Measurements from ENCODE around the gene MORN3. TPM values are rescaled to one million over a fixed set of nuclear protein-coding genes. Genes with fewer than 3 reads are reported as not detected.
"Not testable (repeated sequence)": the region's sequence is repeated elsewhere in the genome, so short reads cannot be mapped to it uniquely, and the experiment has no call there.

The MORN3 gene
- total and polyA plus RNA-seq, 7 donors, result 0.90 to 1.2 TPM; not detected in 5

DNA sequence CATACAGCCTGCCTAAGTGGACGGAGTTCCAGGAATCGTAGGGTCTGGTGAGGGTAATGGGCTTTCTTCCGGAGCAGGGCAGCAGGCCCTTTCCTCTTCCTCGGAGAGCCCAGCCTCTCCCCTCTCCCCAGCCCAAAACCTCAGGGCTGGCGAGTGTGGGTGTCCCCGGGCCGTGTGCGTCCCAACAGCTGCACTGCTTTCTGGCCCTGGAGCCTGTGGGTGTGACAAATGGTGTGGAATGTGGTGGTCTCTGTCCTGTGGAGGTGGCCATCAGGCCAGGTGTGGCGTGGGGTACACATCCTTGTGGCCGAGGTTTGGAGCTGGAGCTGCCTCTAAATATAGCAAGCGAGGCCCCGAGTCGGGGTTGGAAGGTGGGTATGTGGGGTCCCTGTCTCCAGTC, 34.6 kb downstream of the MORN3 start:
- Histone ChIP-seq H3K4me1 (peaks cover 0 to 33% (median 20%) of the 10 kb centered on the region in 4 donors), H3K4me3 (no peak overlapping the region), H3K9me3 (no peaks in the 10 kb centered on the region), H3K36me3 (no peaks in the 10 kb centered on the region), H3K27me3 (no peaks in the 10 kb centered on the region), H3K27ac (no peak overlapping the region)
- 72 to 91% methylated on average over 13 of the region's 13 CpGs for WGBS, 2 donors
- DNase-seq, result no peak
- intact Hi-C loops (cut with DNase I), result no loop called here
- TF ChIP-seq POLR2AphosphoS5 (IDR thresholded peaks at IDR 0.05), result no peak
- no peak for TF ChIP-seq POLR2A (IDR thresholded peaks at IDR 0.05)
- TF ChIP-seq EP300 (IDR thresholded peaks at IDR 0.05), result no peak
- TF ChIP-seq CTCF (IDR thresholded peaks at IDR 0.05), result no peak

GRCh38 chr12:121633833-121634196, 35.6 kb downstream of the MORN3 start:
- H3K27ac ChIP-seq, result not testable (repeated sequence)
- 94 to 98% methylated on average over 5 to 6 of the region's 11 CpGs for WGBS, 2 donors

DNA sequence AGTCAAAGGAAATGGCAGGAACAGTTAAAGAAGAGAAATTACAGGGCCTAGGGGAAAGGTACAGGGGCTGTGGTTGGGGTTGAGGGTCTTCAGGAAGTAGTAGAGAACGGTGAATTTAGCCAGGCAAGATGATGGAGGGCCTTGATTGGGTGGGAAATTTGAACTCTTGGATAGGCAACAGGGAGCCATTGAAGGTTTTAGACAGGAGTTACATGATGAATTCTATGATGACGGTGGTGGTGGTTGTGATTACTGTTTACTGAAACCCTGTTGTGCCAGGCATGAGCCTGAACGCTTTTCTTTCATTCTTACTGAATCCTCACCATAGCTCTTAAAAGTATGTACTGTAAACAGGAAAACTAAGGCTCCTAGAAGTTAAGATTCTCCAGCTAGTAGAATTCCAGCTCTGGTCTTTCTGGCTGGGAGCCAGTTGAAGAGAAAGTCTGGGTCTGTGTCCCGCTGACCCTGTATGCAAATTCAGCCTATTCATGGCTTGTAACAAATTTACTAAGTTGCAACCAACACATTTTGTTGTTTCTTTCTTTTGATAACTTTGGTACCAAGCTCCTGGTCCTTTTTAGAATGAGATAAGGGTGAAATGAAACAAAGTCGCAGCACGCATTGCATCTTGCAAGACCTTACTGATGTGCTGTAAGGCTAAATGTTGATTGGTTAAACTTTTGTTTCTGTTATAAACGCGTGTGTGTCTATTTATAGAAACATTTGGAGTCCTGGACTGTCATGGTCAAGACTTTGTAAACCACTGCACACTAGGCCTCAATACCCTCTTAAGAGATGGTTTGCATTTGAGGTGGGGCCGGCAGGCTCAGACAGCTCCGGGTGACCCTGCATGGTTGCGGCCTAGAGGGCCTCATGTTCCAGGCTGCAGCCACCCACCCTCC, 37.1 kb downstream of the MORN3 start:
- Histone ChIP-seq H3K27me3 (no peaks in the 10 kb centered on the region), H3K9me3 (no peaks in the 10 kb centered on the region), H3K27ac (peak overlapping the region in 3 of 4 donors; percentile 44 to 58 (median 44)), H3K4me1 (peaks cover 0 to 49% (median 38%) of the 10 kb centered on the region in 4 donors), H3K36me3 (no peaks in the 10 kb centered on the region), H3K4me3 (no peak overlapping the region)
- DNase-seq, result no peak
- TF ChIP-seq CTCF (IDR thresholded peaks at IDR 0.05) (no peak), POLR2A (IDR thresholded peaks at IDR 0.05) (no peak), POLR2AphosphoS5 (IDR thresholded peaks at IDR 0.05) (no peak), EP300 (IDR thresholded peaks at IDR 0.05) (no peak)
- 64 to 78% methylated on average over 11 of the region's 11 CpGs for WGBS, 2 donors
- intact Hi-C loops (cut with DNase I), result no loop called here

More at GRCh38 chr12:121633833-121634196, 35.6 kb downstream of the MORN3 start:
- H3K9me3 ChIP-seq; intact Hi-C loops (cut with DNase I); H3K4me3 ChIP-seq; H3K36me3 ChIP-seq; H3K27me3 ChIP-seq; DNase-seq: not testable (repeated sequence)
- peaks cover 0 to 41% (median 24%) of the 10 kb centered on the region in 4 donors for H3K4me1 ChIP-seq

DNA sequence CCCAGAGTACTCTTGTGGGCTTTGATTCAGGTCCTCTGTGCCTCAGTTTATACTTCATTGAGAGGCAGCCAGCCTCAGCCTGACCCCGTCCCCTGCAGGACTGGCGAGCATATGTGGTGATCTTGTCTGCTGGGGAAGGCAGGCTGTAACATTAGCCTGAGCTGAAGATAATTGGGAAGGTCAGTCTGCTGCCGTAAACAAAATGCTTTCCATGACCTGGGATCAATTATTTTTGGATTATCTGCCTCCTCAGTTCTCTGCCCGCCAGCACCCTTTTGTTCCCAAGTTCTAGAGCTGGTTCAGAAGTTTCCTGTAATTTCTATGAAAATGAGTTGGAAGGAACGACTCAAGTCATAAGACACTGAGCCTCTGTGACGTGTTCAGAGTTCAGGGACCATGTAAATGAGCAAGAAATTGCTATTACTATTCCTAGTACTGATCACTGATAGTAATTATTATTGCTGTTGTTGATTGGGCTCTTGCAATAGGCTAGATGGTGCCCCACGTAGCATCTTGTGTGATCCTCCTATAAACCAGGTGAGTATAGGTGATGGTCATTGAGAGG, 38.6 kb downstream of the MORN3 start:
- no peak overlapping the region for H3K4me3 ChIP-seq
- H3K36me3 ChIP-seq, result no peaks in the 10 kb centered on the region
- no peak overlapping the region for H3K27ac ChIP-seq
- WGBS, 2 donors, result 85 to 92% methylated on average over 7 of the region's 7 CpGs
- peaks cover 0 to 53% (median 42%) of the 10 kb centered on the region in 4 donors for H3K4me1 ChIP-seq
- H3K9me3 ChIP-seq, result no peaks in the 10 kb centered on the region
- no peak for DNase-seq
- no peaks in the 10 kb centered on the region for H3K27me3 ChIP-seq
- intact Hi-C loops (cut with DNase I), result no loop called here
- TF ChIP-seq EP300 (IDR thresholded peaks at IDR 0.05) (no peak), POLR2AphosphoS5 (IDR thresholded peaks at IDR 0.05) (no peak), POLR2A (IDR thresholded peaks at IDR 0.05) (no peak), CTCF (IDR thresholded peaks at IDR 0.05) (no peak)

DNA sequence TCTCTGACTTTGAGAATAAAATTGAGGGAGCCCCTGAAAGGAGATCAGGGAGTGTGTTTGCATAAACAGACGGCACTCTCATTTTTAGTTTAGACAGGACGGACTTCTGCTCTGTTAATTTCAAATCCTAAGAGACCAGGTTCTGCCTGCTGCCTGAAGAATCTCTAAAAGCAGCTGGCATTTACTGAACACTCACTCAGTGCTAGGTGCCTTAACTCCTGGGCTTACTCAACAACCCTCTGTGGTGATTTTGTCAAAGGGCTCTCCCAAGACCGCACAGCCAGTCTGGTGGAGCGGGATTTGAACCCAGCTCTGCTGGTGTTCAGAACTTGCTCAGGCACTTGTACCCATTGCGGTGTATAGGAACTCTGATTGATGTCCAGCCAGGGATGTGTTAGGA, 40.9 kb downstream of the MORN3 start:
- intact Hi-C loops (cut with DNase I), result loop anchor here (5.0 kb wide), 2 partner anchors 44 to 126 kb away; no protein-coding TSS in a partner anchor
- Histone ChIP-seq H3K27me3 (no peaks in the 10 kb centered on the region), H3K4me1 (peaks cover 0 to 63% (median 51%) of the 10 kb centered on the region in 4 donors), H3K36me3 (no peaks in the 10 kb centered on the region), H3K27ac (peak overlapping the region; percentile 89 to 95 (median 92)), H3K9me3 (no peaks in the 10 kb centered on the region), H3K4me3 (peak overlapping the region in 2 of 4 donors; percentile 64 to 70)
- DNase-seq, result no peak
- WGBS, 2 donors, result 62% methylated on average over 5 of the region's 5 CpGs
- TF ChIP-seq CTCF (IDR thresholded peaks at IDR 0.05) (no peak), POLR2AphosphoS5 (IDR thresholded peaks at IDR 0.05) (no peak)
